ENCODE measurements around the gene SGSH.
"Not testable (repeated sequence)": the region's sequence is repeated elsewhere in the genome, so short reads cannot be mapped to it uniquely, and the experiment has no call there.

Gene SGSH

GRCh38 chr17:80253631-80254395, 33.7 kb upstream of the SGSH start:
- DNase-seq, result peak; percentile 30 to 65

- peak; percentile 87 to 93 for DNase-seq
Observed at GRCh38 chr17:80252871-80253270, 32.7 kb upstream of the SGSH start.

DNA sequence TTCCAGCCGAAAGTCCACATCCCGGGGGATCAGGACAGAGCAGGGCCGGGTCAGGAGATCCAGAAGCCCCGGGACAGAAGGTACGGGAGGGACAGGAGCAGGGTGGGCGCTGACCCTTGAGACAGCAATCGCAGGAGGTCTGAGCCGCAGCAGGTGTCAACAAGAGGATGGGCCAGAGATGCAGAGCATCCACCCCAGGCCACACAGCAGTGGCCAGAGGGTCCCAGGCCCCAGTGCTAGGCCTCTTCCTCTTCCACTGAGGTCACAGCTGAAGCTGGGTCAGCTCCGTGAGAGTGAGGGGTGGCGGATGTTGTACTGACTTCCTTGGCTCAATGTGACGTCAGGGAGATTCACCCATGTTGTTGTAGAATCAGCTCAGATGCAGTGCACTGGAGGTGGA, 31.8 kb upstream of the SGSH start:
- DNase-seq, result no peak

GRCh38 chr17:80248894-80249710, 29.0 kb upstream of the SGSH start:
- no peak for DNase-seq

DNA sequence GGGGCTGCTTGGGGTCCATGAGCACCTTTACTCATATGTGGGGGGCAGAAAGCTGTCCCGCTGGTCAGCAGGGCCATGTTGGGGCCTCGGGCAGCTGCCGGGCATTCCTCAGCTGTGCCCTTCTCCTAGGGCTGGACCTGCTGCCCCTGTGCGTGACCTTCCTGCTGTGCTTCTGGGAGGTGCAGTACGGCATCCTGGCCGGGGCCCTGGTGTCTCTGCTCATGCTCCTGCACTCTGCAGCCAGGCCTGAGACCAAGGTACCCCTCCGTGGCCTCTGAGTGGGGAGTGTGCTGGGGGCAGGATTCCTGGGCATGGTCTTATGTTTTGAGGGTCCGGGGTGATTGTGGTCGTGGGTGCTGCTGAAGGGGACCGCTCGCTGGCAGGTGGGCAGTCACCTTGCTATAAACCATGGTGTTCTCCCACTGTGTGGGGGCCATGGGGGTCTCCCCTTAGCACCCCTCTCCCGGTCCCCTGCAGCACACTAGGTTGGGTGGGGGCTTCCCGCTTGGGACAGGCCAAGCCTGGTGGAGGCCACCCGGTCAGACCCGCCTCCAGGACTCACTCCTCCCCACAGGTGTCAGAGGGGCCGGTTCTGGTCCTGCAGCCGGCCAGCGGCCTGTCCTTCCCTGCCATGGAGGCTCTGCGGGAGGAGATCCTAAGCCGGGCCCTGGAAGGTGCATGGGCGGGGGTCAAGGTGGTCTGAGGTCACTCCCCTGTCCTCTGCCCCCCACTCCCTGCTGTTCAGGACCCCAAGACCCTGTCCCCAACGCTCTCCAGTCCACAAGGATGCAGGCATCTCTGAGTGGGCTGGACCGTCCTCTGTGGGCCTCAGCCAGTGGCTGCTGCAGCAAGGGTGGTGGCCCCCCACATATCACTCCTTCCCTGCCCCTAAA, 28.1 kb upstream of the SGSH start:
- no peak for DNase-seq

- no peak for DNase-seq
Observed at GRCh38 chr17:80247561-80247960, 27.4 kb upstream of the SGSH start.

- DNase-seq, result no peak
Observed at GRCh38 chr17:80246726-80247125, 26.6 kb upstream of the SGSH start.

GRCh38 chr17:80246266-80246681, 26.1 kb upstream of the SGSH start:
- no peak for DNase-seq

GRCh38 chr17:80245566-80246265, 25.6 kb upstream of the SGSH start:
- no peak for DNase-seq

- no peak for DNase-seq
Observed at GRCh38 chr17:80244871-80245509, 24.9 kb upstream of the SGSH start.

DNA sequence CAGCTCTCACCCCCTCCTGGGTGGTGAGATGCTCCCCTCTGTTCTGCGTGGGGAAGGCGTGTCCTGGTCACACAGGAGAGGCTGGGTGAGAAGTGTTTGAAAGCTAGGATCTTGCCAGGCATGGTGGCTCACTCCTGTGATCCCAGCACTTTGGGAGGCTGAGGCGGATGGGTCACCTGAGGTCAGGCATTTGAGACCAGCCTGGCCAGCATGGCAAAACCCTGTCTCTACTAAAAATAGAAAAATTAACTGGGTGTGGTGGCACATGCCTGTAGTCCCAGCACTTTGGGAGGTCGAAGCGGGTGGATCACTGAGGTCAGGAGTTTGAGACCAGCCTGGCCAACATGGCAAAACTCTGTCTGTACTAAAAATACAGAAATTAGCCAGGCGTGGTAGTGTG, 24.3 kb upstream of the SGSH start:
- not testable (repeated sequence) for DNase-seq

DNA sequence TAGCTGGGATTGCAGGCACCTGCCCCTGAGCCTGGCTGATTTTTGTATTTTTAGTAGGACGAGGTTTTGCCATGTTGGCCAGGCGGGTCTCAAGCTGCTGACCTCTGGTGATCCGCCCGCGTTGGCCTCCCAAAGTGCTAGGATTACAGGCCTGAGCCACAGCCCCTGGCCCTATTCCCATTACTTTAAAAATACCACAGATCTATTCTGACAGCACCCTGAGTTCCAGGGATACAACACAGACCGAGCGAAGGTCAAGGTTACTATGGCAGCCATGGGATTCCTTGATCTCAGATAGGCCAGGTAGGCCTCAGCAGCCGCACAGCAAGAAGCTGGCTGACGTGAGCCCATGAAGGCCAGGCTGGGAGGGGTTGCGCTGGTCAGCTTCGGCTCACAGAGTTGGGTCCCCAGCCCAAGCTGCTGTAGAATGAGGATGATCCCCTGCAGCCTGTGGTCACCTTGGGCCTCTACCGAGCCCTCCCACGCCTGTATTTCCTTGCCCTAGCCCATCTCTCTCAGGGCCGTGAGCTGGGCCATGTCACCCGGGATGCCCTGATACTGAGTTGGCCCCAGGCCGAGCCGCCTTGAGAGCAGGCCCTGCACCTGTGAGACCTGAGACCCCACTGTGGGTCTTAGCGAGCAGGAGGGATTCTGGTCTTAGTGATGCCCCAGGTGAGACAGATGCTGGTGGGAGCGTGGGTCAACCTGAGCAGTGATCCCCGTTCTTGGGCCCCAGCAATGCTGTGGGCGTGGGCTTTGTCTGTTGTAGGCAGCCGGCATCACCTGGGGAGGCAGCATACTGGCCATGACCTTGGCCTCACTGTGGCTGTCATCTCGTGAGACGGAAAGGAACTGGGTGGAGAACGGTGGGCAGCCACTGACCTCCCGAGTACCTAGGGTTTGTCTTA, 23.6 kb upstream of the SGSH start:
- no peak for DNase-seq

GRCh38 chr17:80242505-80242904, 22.4 kb upstream of the SGSH start:
- DNase-seq, result no peak

DNA sequence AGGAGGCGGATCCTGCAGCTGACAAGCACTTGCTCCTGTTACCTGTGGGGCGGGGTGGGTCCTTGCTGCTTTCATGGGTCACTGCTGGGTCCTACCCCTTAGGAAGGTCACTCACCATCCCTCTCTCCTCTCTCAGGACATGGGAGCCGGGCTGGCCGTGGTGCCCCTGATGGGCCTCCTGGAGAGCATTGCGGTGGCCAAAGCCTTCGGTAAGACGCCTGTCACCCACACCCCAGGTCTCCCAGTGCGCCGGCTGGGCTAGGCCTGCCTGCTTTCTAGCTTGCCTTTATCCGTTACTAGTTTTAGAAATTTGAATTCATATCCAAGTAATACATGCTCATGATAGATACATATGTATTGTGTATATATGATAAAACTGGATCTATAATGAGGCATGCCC, 17.3 kb upstream of the SGSH start:
- no peak for DNase-seq

GRCh38 chr17:80236911-80237310, 16.8 kb upstream of the SGSH start:
- no peak for DNase-seq

DNA sequence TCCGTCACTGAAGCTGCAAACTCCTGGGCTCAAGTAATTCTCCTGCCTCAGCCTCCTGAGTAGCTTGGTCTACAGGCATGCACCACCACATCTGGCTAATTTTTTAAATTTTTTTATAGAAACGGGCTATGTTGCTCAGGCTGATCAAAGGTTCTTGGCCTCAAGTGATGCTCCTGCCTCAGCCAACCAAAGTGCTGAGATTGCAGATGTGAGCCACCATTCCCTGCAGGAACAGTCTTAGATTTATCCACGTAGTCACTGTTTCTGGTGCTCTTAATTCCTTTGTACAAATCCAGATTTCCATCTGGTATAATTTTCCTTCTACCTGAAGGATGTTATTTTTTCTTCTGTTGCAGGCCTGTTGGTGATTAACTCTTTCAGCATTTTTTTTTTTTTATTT, 13.1 kb upstream of the SGSH start:
- no peak for DNase-seq

DNA sequence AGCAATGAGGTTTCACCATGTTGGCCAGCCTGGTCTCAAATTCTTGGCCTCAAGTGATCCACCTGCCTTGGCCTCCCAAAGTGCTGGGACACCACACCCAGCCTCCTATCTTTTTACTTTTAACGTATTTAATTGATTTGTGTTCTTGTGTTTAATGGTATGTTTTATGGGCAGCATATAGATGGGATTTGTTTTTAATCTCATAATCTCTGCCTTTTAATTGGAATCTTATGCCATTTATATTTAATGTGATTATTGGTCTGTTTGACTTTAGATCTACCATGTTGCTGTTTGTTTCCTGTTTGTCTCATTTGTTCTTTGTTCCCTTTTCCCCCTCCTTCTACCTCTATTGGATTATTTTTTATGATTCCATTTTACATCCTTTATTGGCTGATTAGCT, 12.3 kb upstream of the SGSH start:
- DNase-seq, result no peak

DNA sequence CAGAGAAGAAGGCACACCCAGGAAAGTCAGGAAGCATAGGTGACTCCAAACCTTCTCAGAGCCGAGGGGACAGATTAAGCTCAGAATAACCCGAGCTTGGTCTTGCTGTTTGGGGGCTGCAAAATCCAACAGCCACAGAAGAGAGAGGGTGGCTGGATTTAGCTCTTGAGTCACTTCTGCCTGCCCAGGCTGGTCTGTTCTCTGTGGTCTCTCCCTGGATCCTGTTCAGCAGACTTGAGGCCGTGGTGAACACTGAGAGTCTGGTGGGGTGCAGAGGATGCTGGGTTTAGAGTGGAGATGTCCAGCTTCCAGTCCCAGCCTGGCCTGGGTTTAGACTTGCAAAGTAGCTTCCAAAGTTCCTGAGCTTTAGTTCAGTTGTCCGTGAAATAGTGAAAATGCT, 8.9 kb upstream of the SGSH start:
- DNase-seq, result no peak

DNA sequence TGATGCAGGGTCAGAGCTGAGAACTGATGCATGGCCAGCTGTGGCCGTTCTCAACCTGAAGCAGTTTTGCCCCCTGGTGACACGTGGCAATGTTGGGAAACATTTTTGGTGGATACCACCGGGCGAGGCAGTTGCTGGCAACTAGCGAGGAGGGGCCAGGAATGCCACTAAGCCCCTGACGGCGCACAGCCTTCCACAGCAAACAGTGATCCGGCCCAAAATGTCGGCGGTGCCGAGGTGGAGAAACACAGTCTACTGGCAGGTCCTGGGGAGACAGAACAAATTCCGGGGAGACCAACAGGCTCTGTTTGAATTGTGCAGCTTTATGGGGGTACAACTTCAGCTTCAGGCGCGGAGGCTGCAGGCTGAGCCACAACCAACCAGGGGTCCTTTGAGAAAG, 8.3 kb upstream of the SGSH start:
- DNase-seq, result no peak

- DNase-seq, result no peak
Observed at GRCh38 chr17:80227666-80228065, 7.5 kb upstream of the SGSH start.

- DNase-seq, result no peak
Observed at GRCh38 chr17:80227156-80227555, 7.0 kb upstream of the SGSH start.
